Activated T-cell treated with anti-CD3 and anti-CD28 coated beads for 1 hour (primary cell): ENCODE results near the gene PAQR9.

Source experiments
- DNase-seq: peaks from one replicate; pipeline ENCODE4 v3.0.0-alpha.2; 2020; ENCODE audit warnings: low read depth

PAQR9 gene

GRCh38 chr3:142950972-142951371 lies 12.5 kb downstream of the PAQR9 start:
- DNase-seq, result no peak

GRCh38 chr3:142947799-142948575 lies 15.5 kb downstream of the PAQR9 start:
- no peak for DNase-seq

- DNase-seq, result no peak
Observed at GRCh38 chr3:142947352-142947751, 16.1 kb downstream of the PAQR9 start.

GRCh38 chr3:142946861-142947260 lies 16.6 kb downstream of the PAQR9 start:
- DNase-seq, result no peak

GRCh38 chr3:142945023-142945422 lies 18.5 kb downstream of the PAQR9 start:
- DNase-seq, result no peak

- DNase-seq, result no peak
Observed at GRCh38 chr3:142944342-142944741, 19.1 kb downstream of the PAQR9 start.

GRCh38 chr3:142943870-142944269 lies 19.6 kb downstream of the PAQR9 start:
- DNase-seq, result no peak

- DNase-seq, result no peak
Observed at GRCh38 chr3:142943349-142943748, 20.1 kb downstream of the PAQR9 start.

GRCh38 chr3:142941373-142942123 lies 21.9 kb downstream of the PAQR9 start:
- no peak for DNase-seq

- DNase-seq, result no peak
Observed at GRCh38 chr3:142940472-142940871, 23.0 kb downstream of the PAQR9 start.

- DNase-seq, result no peak
Observed at GRCh38 chr3:142940000-142940399, 23.5 kb downstream of the PAQR9 start.

GRCh38 chr3:142935963-142936362 lies 27.5 kb downstream of the PAQR9 start:
- DNase-seq, result no peak

- DNase-seq, result no peak
Observed at GRCh38 chr3:142934887-142935269, 28.6 kb downstream of the PAQR9 start.

GRCh38 chr3:142934128-142934886 lies 29.2 kb downstream of the PAQR9 start:
- no peak for DNase-seq

- DNase-seq, result no peak
Observed at GRCh38 chr3:142931222-142931621, 32.3 kb downstream of the PAQR9 start.

GRCh38 chr3:142930463-142930862 lies 33.0 kb downstream of the PAQR9 start:
- DNase-seq, result no peak

GRCh38 chr3:142929890-142930289 lies 33.6 kb downstream of the PAQR9 start:
- no peak for DNase-seq

GRCh38 chr3:142929109-142929508 lies 34.4 kb downstream of the PAQR9 start:
- no peak for DNase-seq

- DNase-seq, result no peak
Observed at GRCh38 chr3:142926368-142926944, 37.0 kb downstream of the PAQR9 start.

- DNase-seq, result no peak
Observed at GRCh38 chr3:142925140-142925539, 38.3 kb downstream of the PAQR9 start.

GRCh38 chr3:142923694-142924093 lies 39.8 kb downstream of the PAQR9 start:
- no peak for DNase-seq

- no peak for DNase-seq
Observed at GRCh38 chr3:142916605-142917004, 46.9 kb downstream of the PAQR9 start.
